ENCODE data around the gene EBF3. TPM values are rescaled to one million over a fixed set of nuclear protein-coding genes. Genes with fewer than 3 reads are reported as not detected.
A peak's percentile ranks its signal among the peaks of the same experiment; 100 is the strongest.

EBF3 gene
- polyA plus RNA-seq, 6 donors from 2014 or later = not detected

DNA sequence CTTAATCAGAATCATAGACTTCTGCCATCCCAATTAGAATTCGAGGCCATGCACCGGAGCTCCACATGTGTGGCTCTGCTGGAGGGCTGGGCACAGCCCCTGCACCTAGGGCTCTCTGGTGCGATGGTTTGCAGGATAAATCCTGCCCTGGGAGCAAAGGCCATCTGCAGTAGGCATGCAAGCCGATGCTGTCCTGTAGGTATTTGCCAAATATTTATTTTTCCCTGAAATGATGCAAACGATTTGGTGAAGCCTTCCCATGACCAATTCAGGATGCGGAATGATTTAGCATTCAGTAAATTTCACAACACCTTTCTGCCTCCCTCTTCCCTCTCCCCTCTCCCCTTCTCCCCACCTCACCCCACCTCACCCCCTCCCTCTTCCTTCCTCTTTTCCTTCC lies 170.6 kb downstream of the EBF3 start:
- DNase-seq = no peak
- Mint-ChIP-seq H3K27me3 (peaks cover 0 to 6% (median 0%) of the 10 kb centered on the region in 3 donors), H3K9me3 (peaks cover 4 to 40% (median 16%) of the 10 kb centered on the region in 7 donors), H3K4me1 (no peaks in the 10 kb centered on the region), H3K27ac (no peak overlapping the region), H3K36me3 (no peaks in the 10 kb centered on the region), H3K4me3 (no peak overlapping the region)
- no peak for ATAC-seq (ENCODE audit: low read depth in 2 of 2)

GRCh38 chr10:129792864-129793263 lies 171.2 kb downstream of the EBF3 start:
- DNase-seq (no peak), ATAC-seq (ENCODE audit: low read depth in 2 of 2) (no peak)
- H3K4me3 Mint-ChIP-seq = no peak overlapping the region
- peaks cover 0 to 6% (median 0%) of the 10 kb centered on the region in 3 donors for H3K27me3 Mint-ChIP-seq
- no peaks in the 10 kb centered on the region for H3K4me1 Mint-ChIP-seq
- H3K9me3 Mint-ChIP-seq = peaks cover 4 to 36% (median 14%) of the 10 kb centered on the region in 7 donors
- no peaks in the 10 kb centered on the region for H3K36me3 Mint-ChIP-seq
- H3K27ac Mint-ChIP-seq = no peak overlapping the region

- Mint-ChIP-seq H3K36me3 (no peaks in the 10 kb centered on the region), H3K27ac (no peak overlapping the region), H3K9me3 (peaks cover 9 to 43% (median 20%) of the 10 kb centered on the region in 7 donors), H3K27me3 (peaks cover 0 to 3% (median 0%) of the 10 kb centered on the region in 3 donors), H3K4me1 (no peaks in the 10 kb centered on the region), H3K4me3 (no peak overlapping the region)
- ATAC-seq (ENCODE audit: low read depth in 2 of 2) = no peak
- no peak for DNase-seq
Measured at GRCh38 chr10:129792141-129792540, 171.9 kb downstream of the EBF3 start.

DNA sequence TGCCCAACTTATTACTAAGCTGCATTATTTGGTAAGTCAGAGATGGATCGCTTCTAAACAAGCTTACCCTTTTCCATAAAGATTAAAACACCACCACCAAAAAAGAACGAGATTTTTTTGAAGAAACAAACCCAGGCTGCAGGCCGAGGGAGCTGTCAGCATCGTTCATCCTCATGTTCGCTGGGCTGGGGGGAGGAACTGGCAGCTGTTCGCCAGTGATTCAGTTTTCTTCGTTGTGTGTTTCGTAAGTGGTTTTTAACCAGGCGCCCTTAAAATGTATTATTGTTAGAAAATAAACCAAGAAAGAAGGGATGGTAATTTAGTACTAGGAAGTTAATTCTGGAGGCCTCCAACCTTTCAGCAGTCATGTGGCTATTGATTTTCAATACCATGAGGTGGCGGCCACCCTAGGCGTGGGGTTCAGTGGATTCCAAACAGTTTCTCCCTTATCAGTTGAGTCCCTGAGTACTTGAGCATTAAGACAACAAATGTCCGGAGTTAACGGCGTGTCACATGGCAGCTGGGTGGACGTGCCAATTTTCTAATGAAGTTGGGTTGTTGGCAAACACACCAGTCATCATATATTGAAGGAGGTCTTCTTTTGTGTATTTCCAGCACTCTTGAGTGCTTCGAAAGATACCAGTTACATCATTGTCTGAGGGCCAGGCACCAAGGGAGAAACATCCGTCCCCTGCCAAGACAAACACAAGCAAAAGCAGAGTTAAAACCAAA lies 173.2 kb downstream of the EBF3 start:
- no peak for ATAC-seq (ENCODE audit: low read depth in 2 of 2)
- Mint-ChIP-seq H3K4me3 (no peak overlapping the region), H3K27ac (peak overlapping the region in 3 of 6 donors; percentile 5 to 42 (median 27)), H3K9me3 (peaks cover 11 to 47% (median 21%) of the 10 kb centered on the region in 7 donors), H3K36me3 (no peaks in the 10 kb centered on the region), H3K27me3 (no peaks in the 10 kb centered on the region), H3K4me1 (no peaks in the 10 kb centered on the region)
- no peak for DNase-seq

- Mint-ChIP-seq H3K4me1 (no peaks in the 10 kb centered on the region), H3K4me3 (no peak overlapping the region), H3K9me3 (peaks cover 11 to 38% (median 20%) of the 10 kb centered on the region in 7 donors), H3K36me3 (peaks cover 0 to 10% of the 10 kb centered on the region in 2 donors), H3K27me3 (no peaks in the 10 kb centered on the region), H3K27ac (no peak overlapping the region)
- DNase-seq (no peak), ATAC-seq (ENCODE audit: low read depth in 2 of 2) (no peak)
Measured at GRCh38 chr10:129788215-129788614, 175.9 kb downstream of the EBF3 start.

GRCh38 chr10:129787557-129787956 lies 176.5 kb downstream of the EBF3 start:
- Mint-ChIP-seq H3K27me3 (no peaks in the 10 kb centered on the region), H3K36me3 (peaks cover 0 to 10% of the 10 kb centered on the region in 2 donors), H3K27ac (peak overlapping the region in 1 of 6 donors; percentile 39), H3K4me3 (no peak overlapping the region), H3K4me1 (no peaks in the 10 kb centered on the region), H3K9me3 (peaks cover 11 to 38% (median 15%) of the 10 kb centered on the region in 7 donors)
- no peak for ATAC-seq (ENCODE audit: low read depth in 2 of 2)
- DNase-seq = no peak

- no peaks in the 10 kb centered on the region for H3K4me1 Mint-ChIP-seq
- peak overlapping the region in 1 of 6 donors; percentile 41 for H3K27ac Mint-ChIP-seq
- DNase-seq (no peak), ATAC-seq (ENCODE audit: low read depth in 2 of 2) (no peak)
- H3K36me3 Mint-ChIP-seq = peaks cover 0 to 10% of the 10 kb centered on the region in 2 donors
- H3K4me3 Mint-ChIP-seq = no peak overlapping the region
- peaks cover 10 to 27% (median 13%) of the 10 kb centered on the region in 7 donors for H3K9me3 Mint-ChIP-seq
- H3K27me3 Mint-ChIP-seq = no peaks in the 10 kb centered on the region
Measured at GRCh38 chr10:129786216-129786615, 177.9 kb downstream of the EBF3 start.

DNA sequence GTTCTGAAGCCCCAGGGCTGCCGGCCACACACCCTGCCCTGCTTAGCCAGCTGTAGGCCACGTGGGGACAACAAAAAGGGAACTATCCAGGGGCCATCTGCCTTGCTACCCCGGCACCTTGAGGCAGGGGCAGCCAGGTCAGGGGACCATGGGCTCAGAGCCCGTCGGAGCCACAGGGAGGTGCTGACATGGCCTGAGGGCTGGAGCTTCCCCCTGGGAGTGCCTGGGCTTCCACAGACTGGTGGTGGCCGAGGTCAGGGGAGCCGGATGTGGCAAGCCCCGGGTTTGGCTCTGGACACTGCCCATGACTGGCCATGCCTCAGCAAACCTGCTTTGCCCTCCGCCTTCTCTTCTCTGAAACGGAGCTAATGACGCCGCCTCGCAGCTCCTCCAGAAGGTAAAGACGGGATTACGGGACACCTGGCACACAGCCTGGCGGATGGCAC lies 178.5 kb downstream of the EBF3 start:
- Mint-ChIP-seq H3K9me3 (peaks cover 8 to 22% (median 13%) of the 10 kb centered on the region in 7 donors), H3K36me3 (peaks cover 0 to 10% of the 10 kb centered on the region in 2 donors)

More for the DNA sequence above, 178.5 kb downstream of the EBF3 start:
- H3K4me1 Mint-ChIP-seq = no peaks in the 10 kb centered on the region
- H3K27me3 Mint-ChIP-seq = no peaks in the 10 kb centered on the region
- DNase-seq (no peak), ATAC-seq (ENCODE audit: low read depth in 2 of 2) (no peak)
- no peak overlapping the region for H3K4me3 Mint-ChIP-seq
- H3K27ac Mint-ChIP-seq = peak overlapping the region in 1 of 6 donors; percentile 41

Other genes starting within 250 kb of the EBF3 start
- gene C10orf143, start 146.6 kb upstream of the EBF3 start, polyA plus RNA-seq (ENCODE audit: low read depth in 6 of 6) = 10 to 100 TPM; 15.6 to 44.9 (median 20.4) TPM
- gene GLRX3, start 172.1 kb upstream of the EBF3 start, polyA plus RNA-seq (ENCODE audit: low read depth in 6 of 6) = 100 to 1,000 TPM in 1 of 6 donors, 10 to 100 TPM in 5; 67.7 to 100 (median 72.2) TPM

Data from naive B cell (primary cell).